Heart left ventricle (tissue), 16 donors: ENCODE measurements around the gene VIM. TPM values are rescaled to one million over a fixed set of nuclear protein-coding genes. Genes with fewer than 3 reads are reported as not detected.

Experiments used
- ATAC-seq, 4 donors: fragments of 200-7000 bp; cut with Tn5 transposase; one replicate each; pipeline ENCODE4 v1.9.1; 2020 to 2022; ENCODE audit warnings: moderate library complexity in 4 of 4, mild to moderate bottlenecking in 3 of 4, moderate number of reproducible peaks in 1 of 4
- DNase-seq, 5 donors: peaks; one replicate each; pipeline ENCODE4 v3.0.0-alpha.2; 2020
- H3K27ac ChIP-seq, 12 donors: fragments of 200-600 bp; sonication (generic) in 4 of 12; one replicate each; pipeline versions ENCODE4 v1.5.0 to v1.8.0; 2016 to 2022; ENCODE audit warnings: mild to moderate bottlenecking in 2 of 12
- H3K27me3 ChIP-seq, 9 donors: fragments of 200-600 bp; sonication (generic) in 2 of 9; one replicate each; pipeline versions ENCODE4 v1.5.1 to v1.8.0; 2016 to 2022; ENCODE audit warnings: mild to moderate bottlenecking in 3 of 9
- H3K36me3 ChIP-seq, 9 donors: fragments of 200-600 bp; sonication (generic) in 2 of 9; one replicate each; pipeline versions ENCODE4 v1.5.0 to v1.8.0; 2018 to 2022; ENCODE audit warnings: mild to moderate bottlenecking in 2 of 9
- H3K4me1 ChIP-seq, 12 donors: fragments of 200-600 bp; sonication (generic) in 4 of 12; one replicate each; pipeline versions ENCODE4 v1.5.0 to v1.8.0; 2016 to 2022; ENCODE audit warnings: mild to moderate bottlenecking in 3 of 12
- H3K4me3 ChIP-seq, 12 donors: fragments of 200-600 bp; sonication (generic) in 4 of 12; one replicate each; pipeline versions ENCODE4 v1.5.0 to v1.8.0; 2017 to 2022; ENCODE audit warnings: mild to moderate bottlenecking in 9 of 12, moderate library complexity in 4 of 12
- H3K9me3 ChIP-seq, 12 donors: fragments of 200-600 bp; sonication (generic) in 4 of 12; one replicate each; pipeline versions ENCODE4 v1.5.0 to v1.8.0; 2016 to 2022; ENCODE audit warnings: mild to moderate bottlenecking in 1 of 12
- POLR2A ChIP-seq, 2 donors: fragments of 450-650 bp; IDR thresholded peaks; one replicate each; pipeline ENCODE4 v1.6.1; 2017; ENCODE audit warnings: antibody characterized with exemption in 2 of 2, mild to moderate bottlenecking in 2 of 2, moderate library complexity in 2 of 2
- WGBS, 4 donors: extraction: QIAGEN DNeasy Blood & Tissue Kit in 2 of 4; methylation state at CpG; one replicate each; pipeline versions ENCODE4 v1.1.5 to v1.1.7; 2013 to 2018; 5-methylcytosine and 5-hydroxymethylcytosine counted together
- intact Hi-C, 10 donors: fragments of 100-400 bp; cut with DNase I; formaldehyde crosslinking; loops; one replicate each; pipeline versions ENCODE4 v1.11.1 to v1.14.2; 2022
- polyA plus RNA-seq, 2 donors: library from polyadenylated mRNA; stranded (reverse); fragments of 200-250 nt; gene quantifications; one replicate each; pipeline ENCODE4 v1.2.3, GENCODE V29; 2013
- total RNA-seq, 9 donors: library from RNA; depleted of rRNA in 2 of 9; stranded (reverse); fragments of >200 nt in 2 of 9; fragmentation: NEBNext Ultra II Directional in 3 of 9; extraction: Animal tissue kit (Norgen Biotek cat#: 25700) in 3 of 9; gene quantifications; one replicate each; pipeline versions ENCODE4 v1.1.0 to v1.2.4, GENCODE V29; 2016 to 2023
- TF ChIP-seq, protein P1 (sequence below), 12 donors: fragments of 200-600 bp; sonication (generic) in 4 of 12; IDR thresholded peaks; one replicate each; pipeline versions ENCODE4 v1.5.0 to v1.8.0; 2018 to 2022; ENCODE audit warnings: antibody characterized with exemption in 12 of 12, mild to moderate bottlenecking in 5 of 12
- donor health status: ischemic (EF 13 %, LVEDD 7.1; RV severe dilation, severe dysfunction).
- donor health status: healthy with polysubstance abuse.
- donor health status: DM: no; HTN: yes; CAD: no.
- donor health status: DM: no; HTN: no; CAD: no.
- donor health status: ischemic (EF 25% LVEDD 6.9; RV normal size, moderate dysfunction).
- donor health status: ischemic (EF 25% LVEDD 5.7; RV mildly dilated, moderate dysfunction).
- donor health status: healthy.
- donor health status: DM: yes; HTN: yes; CAD: no.
- donor health status: ischemic (EF 35%, LVEDD 5.7; RV mildly dilated, moderate dysfunction).
- donor health status: nonischemic (EF 11% LVEDD 7.7; RV severe dilation, severe dysfunction).
- donor health status: DM: yes; HTN: yes; CAD: no.
- donor health status: PGD.
- donor health status: ischemic (EF 29% LVEDD 5.4; RV normal size, mild dysfunction).
- donor health status: nonischemic (EF 23%, LVEDD 6.1; RV moderate dilation, normal function).

Gene VIM
- total and polyA plus RNA-seq, 11 donors, result 249 to 1,163 (median 387) TPM

- Histone ChIP-seq H3K4me1 (peaks cover 0 to 70% (median 44%) of the 10 kb centered on the region in 12 donors), H3K9me3 (no peaks in the 10 kb centered on the region), H3K27ac (peak overlapping the region in 8 of 12 donors; percentile 10 to 99 (median 36)), H3K36me3 (peaks cover 0 to 87% (median 76%) of the 10 kb centered on the region in 9 donors), H3K27me3 (peaks cover 0 to 15% (median 0%) of the 10 kb centered on the region in 9 donors), H3K4me3 (peak overlapping the region in 10 of 12 donors; percentile 7 to 99 (median 90))
- WGBS, 4 donors, result 44 to 61% (median 56%) methylated on average over 14 of the region's 14 CpGs
- ATAC-seq (no peak), DNase-seq (peak in 1 of 5 donors; percentile 45)
- intact Hi-C loops, result loop anchor here in 3 of 10 donors (5.0 to 10.0 kb wide), 3 partner anchors 226 to 239 kb away; no protein-coding TSS in a partner anchor
- no peak for TF ChIP-seq POLR2A (IDR thresholded peaks at IDR 0.05)
- TF ChIP-seq, protein P1, sequence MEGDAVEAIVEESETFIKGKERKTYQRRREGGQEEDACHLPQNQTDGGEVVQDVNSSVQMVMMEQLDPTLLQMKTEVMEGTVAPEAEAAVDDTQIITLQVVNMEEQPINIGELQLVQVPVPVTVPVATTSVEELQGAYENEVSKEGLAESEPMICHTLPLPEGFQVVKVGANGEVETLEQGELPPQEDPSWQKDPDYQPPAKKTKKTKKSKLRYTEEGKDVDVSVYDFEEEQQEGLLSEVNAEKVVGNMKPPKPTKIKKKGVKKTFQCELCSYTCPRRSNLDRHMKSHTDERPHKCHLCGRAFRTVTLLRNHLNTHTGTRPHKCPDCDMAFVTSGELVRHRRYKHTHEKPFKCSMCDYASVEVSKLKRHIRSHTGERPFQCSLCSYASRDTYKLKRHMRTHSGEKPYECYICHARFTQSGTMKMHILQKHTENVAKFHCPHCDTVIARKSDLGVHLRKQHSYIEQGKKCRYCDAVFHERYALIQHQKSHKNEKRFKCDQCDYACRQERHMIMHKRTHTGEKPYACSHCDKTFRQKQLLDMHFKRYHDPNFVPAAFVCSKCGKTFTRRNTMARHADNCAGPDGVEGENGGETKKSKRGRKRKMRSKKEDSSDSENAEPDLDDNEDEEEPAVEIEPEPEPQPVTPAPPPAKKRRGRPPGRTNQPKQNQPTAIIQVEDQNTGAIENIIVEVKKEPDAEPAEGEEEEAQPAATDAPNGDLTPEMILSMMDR (IDR thresholded peaks at IDR 0.05), result no peak
Measured at GRCh38 chr10:17233286-17233991, 5.4 kb downstream of the VIM start.

- WGBS, 4 donors, result 74 to 87% (median 84%) methylated on average over 5 of the region's 5 CpGs
- DNase-seq (no peak), ATAC-seq (no peak)
- Histone ChIP-seq H3K4me1 (peaks cover 0 to 73% (median 44%) of the 10 kb centered on the region in 12 donors), H3K27me3 (peaks cover 0 to 6% (median 0%) of the 10 kb centered on the region in 9 donors), H3K9me3 (no peaks in the 10 kb centered on the region), H3K27ac (peak overlapping the region in 7 of 12 donors; percentile 6 to 52 (median 31)), H3K36me3 (peaks cover 0 to 85% (median 76%) of the 10 kb centered on the region in 9 donors), H3K4me3 (peak overlapping the region in 8 of 12 donors; percentile 73 to 99 (median 92))
- intact Hi-C loops, result loop anchor here in 3 of 10 donors (5.0 to 10.0 kb wide), 3 partner anchors 227 to 240 kb away; no protein-coding TSS in a partner anchor
- no peak for TF ChIP-seq POLR2A (IDR thresholded peaks at IDR 0.05)
- TF ChIP-seq, protein P1 (IDR thresholded peaks at IDR 0.05), result no peak
Measured at GRCh38 chr10:17234431-17234945, 6.4 kb downstream of the VIM start.

DNA sequence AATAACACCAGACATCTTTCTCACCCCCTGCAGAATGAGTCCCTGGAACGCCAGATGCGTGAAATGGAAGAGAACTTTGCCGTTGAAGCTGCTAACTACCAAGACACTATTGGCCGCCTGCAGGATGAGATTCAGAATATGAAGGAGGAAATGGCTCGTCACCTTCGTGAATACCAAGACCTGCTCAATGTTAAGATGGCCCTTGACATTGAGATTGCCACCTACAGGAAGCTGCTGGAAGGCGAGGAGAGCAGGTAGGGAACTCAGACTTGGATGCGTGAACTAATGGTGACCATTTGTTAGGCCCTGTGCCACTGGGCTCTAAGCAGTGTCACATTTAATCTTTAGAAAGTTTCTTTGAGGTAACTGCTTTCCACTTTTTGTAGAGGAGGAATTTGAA lies 7.1 kb downstream of the VIM start:
- no peak for TF ChIP-seq POLR2A (IDR thresholded peaks at IDR 0.05)
- TF ChIP-seq, protein P1 (IDR thresholded peaks at IDR 0.05), result peak in 2 of 12 donors; percentile 8 to 9
- peak overlapping the region in 8 of 12 donors; percentile 73 to 99 (median 92) for H3K4me3 ChIP-seq
- no peak for ATAC-seq
- 66 to 73% (median 68%) methylated on average over 8 of the region's 8 CpGs for WGBS, 4 donors
- H3K36me3 ChIP-seq, result peaks cover 0 to 83% (median 76%) of the 10 kb centered on the region in 9 donors
- intact Hi-C loops, result loop anchor here in 1 of 10 donors (10.0 kb wide), 1 partner anchor 240 kb away; no protein-coding TSS in a partner anchor
- peaks cover 0 to 73% (median 44%) of the 10 kb centered on the region in 12 donors for H3K4me1 ChIP-seq
- H3K27ac ChIP-seq, result no peak overlapping the region
- H3K9me3 ChIP-seq, result no peaks in the 10 kb centered on the region
- no peaks in the 10 kb centered on the region for H3K27me3 ChIP-seq
- DNase-seq, result no peak
